Endodermal cell (in vitro differentiated cells): Measurements from ENCODE around the gene NDOR1. TPM values are rescaled to one million over a fixed set of nuclear protein-coding genes. Genes with fewer than 3 reads are reported as not detected.

ENCODE experiments used
- DNase-seq: peaks from one replicate; pipeline ENCODE4 v3.0.0-alpha.2; 2017
- H3K27ac ChIP-seq: 2 replicates; pipeline ENCODE4 v1.5.1; 2013; ENCODE audit warnings: mild to moderate bottlenecking, low read depth, low read length, moderate library complexity
- H3K27me3 ChIP-seq: 2 replicates; pipeline ENCODE4 v1.6.1; 2013; ENCODE audit warnings: mild to moderate bottlenecking, low read length, moderate library complexity; ENCODE audit not compliant: insufficient read depth, control insufficient read depth, poor library complexity, severe bottlenecking
- H3K36me3 ChIP-seq: 2 replicates; pipeline ENCODE4 v1.7.0; 2013; ENCODE audit warnings: mild to moderate bottlenecking, low read length, moderate library complexity; ENCODE audit not compliant: control insufficient read depth, insufficient read depth
- H3K4me1 ChIP-seq: one replicate; pipeline ENCODE4 v1.7.0; 2013; ENCODE audit warnings: low read length; ENCODE audit not compliant: control insufficient read depth, insufficient read depth
- H3K4me3 ChIP-seq: 2 replicates; pipeline ENCODE4 v1.5.1; 2013; ENCODE audit warnings: mild to moderate bottlenecking, low read length, moderate library complexity
- H3K9ac ChIP-seq: 2 replicates; pipeline ENCODE4 v1.6.1; 2013; ENCODE audit warnings: mild to moderate bottlenecking, low read length, moderate library complexity; ENCODE audit not compliant: poor library complexity, severe bottlenecking; ENCODE audit errors: extremely low read depth
- H3K9me3 ChIP-seq: 2 replicates; pipeline ENCODE4 v1.6.1; 2013; ENCODE audit warnings: mild to moderate bottlenecking, low read length, moderate library complexity; ENCODE audit not compliant: control insufficient read depth
- H3K27ac Mint-ChIP-seq: 2 replicates; pipeline ENCODE4 v1.8.0; 2020; ENCODE audit warnings: mixed read lengths
- H3K27me3 Mint-ChIP-seq: 2 replicates; pipeline ENCODE4 v1.8.0; 2021; ENCODE audit warnings: mild to moderate bottlenecking, mixed read lengths; ENCODE audit not compliant: insufficient read depth
- H3K36me3 Mint-ChIP-seq: 2 replicates; pipeline ENCODE4 v1.8.0; 2020; ENCODE audit warnings: low read depth, mixed read lengths
- H3K4me1 Mint-ChIP-seq: 2 replicates; pipeline ENCODE4 v1.8.0; 2020; ENCODE audit warnings: mixed read lengths
- H3K4me3 Mint-ChIP-seq: 2 replicates; pipeline ENCODE4 v1.8.0; 2020; ENCODE audit warnings: mild to moderate bottlenecking, moderate library complexity, mixed read lengths
- H3K9me3 Mint-ChIP-seq: 2 replicates; pipeline ENCODE4 v1.8.0; 2020; ENCODE audit warnings: mild to moderate bottlenecking, mixed read lengths
- CTCF ChIP-seq: fragments of 200-600 bp; sonication (generic); conservative IDR thresholded peaks from 2 replicates; pipeline ENCODE4 v1.5.0; 2021; ENCODE audit warnings: antibody characterized with exemption, mild to moderate bottlenecking
- WGBS, 2 experiments: methylation state at CpG; one replicate each; pipeline versions ENCODE4 v1.1.5 to v1.1.7; 2013; ENCODE audit warnings: missing lambda C conversion rate in 2 of 2, mixed read lengths in 1 of 2; ENCODE audit not compliant: insufficient coverage in 1 of 2, insufficient read length in 1 of 2; 5-methylcytosine and 5-hydroxymethylcytosine counted together
- total RNA-seq, 2 donors: library from RNA; stranded (reverse); fragmentation: NEBNext Ultra II Directional in 1 of 2; extraction: Animal tissue kit (Norgen Biotek cat#: 25700) in 1 of 2; gene quantifications; 2 replicates in 1 of 2; 3 replicates in 1 of 2; pipeline ENCODE4 v1.2.1, GENCODE V29; 2021

The NDOR1 gene
- total RNA-seq, 2 donors from 2014 or later, result 39.2 to 41.4 TPM

- Histone ChIP-seq H3K9me3 (no peaks in the 10 kb centered on the region), H3K27ac (peak overlapping the region; percentile 87), H3K27me3 (no peaks in the 10 kb centered on the region), H3K4me1 (peaks cover 34% of the 10 kb centered on the region), H3K9ac (peak overlapping the region; percentile 83), H3K36me3 (peaks cover 27% of the 10 kb centered on the region), H3K4me3 (peak overlapping the region; percentile 86)
- Mint-ChIP-seq H3K4me3 (peak overlapping the region; percentile 85), H3K27ac (no peak overlapping the region), H3K9me3 (no peaks in the 10 kb centered on the region), H3K36me3 (peaks cover 19% of the 10 kb centered on the region), H3K27me3 (no peaks in the 10 kb centered on the region), H3K4me1 (peaks cover 42% of the 10 kb centered on the region)
- 0% methylated on average over 6 to 58 of the region's 58 CpGs for WGBS, 2 experiments
- peak; percentile 31 for TF ChIP-seq CTCF
- DNase-seq, result no peak
These were observed 34.9 kb downstream of the NDOR1 start for GRCh38 chr9:137240318-137240840.

GRCh38 chr9:137240841-137241489 lies 35.5 kb downstream of the NDOR1 start, which contains the start of gene TUBB4B:
Gene TUBB4B, plus strand, starts transcription at chr9:137241287. Its CDS starts 74 bp downstream, at chr9:137241361.
- Histone ChIP-seq H3K36me3 (peaks cover 27% of the 10 kb centered on the region), H3K4me3 (peak within 1 kb of the TSS; percentile 92), H3K27me3 (no peaks in the 10 kb centered on the region), H3K9me3 (no peaks in the 10 kb centered on the region), H3K4me1 (peaks cover 34% of the 10 kb centered on the region), H3K9ac (peak within 1 kb of the TSS; percentile 92), H3K27ac (peak within 1 kb of the TSS; percentile 87)
- Mint-ChIP-seq H3K27ac (peak within 1 kb of the TSS; percentile 91), H3K4me3 (peak within 1 kb of the TSS; percentile 85), H3K36me3 (peaks cover 19% of the 10 kb centered on the region), H3K27me3 (no peaks in the 10 kb centered on the region), H3K9me3 (no peaks in the 10 kb centered on the region), H3K4me1 (peaks cover 44% of the 10 kb centered on the region)
- DNase-seq, result peak; percentile 99
- WGBS, 2 experiments, result 0% methylated on average over 26 to 67 of the region's 67 CpGs
- TF ChIP-seq CTCF, result no peak

GRCh38 chr9:137241490-137242268 lies 36.2 kb downstream of the NDOR1 start:
- H3K27ac Mint-ChIP-seq, result peak overlapping the region; percentile 85
- H3K27ac ChIP-seq, result no peak overlapping the region
- WGBS, 2 experiments, result 0 to 1% methylated on average over 25 to 83 of the region's 83 CpGs
- TF ChIP-seq CTCF, result no peak
- H3K4me3 ChIP-seq, result peak overlapping the region; percentile 92
- peak overlapping the region; percentile 85 for H3K4me3 Mint-ChIP-seq
- H3K9me3 ChIP-seq, result no peaks in the 10 kb centered on the region
- H3K36me3 ChIP-seq, result peaks cover 27% of the 10 kb centered on the region
- H3K9ac ChIP-seq, result peak overlapping the region; percentile 92
- peaks cover 34% of the 10 kb centered on the region for H3K4me1 ChIP-seq
- no peaks in the 10 kb centered on the region for H3K27me3 ChIP-seq
- H3K9me3 Mint-ChIP-seq, result no peaks in the 10 kb centered on the region
- peak; percentile 68 for DNase-seq
- H3K27me3 Mint-ChIP-seq, result no peaks in the 10 kb centered on the region
- peaks cover 19% of the 10 kb centered on the region for H3K36me3 Mint-ChIP-seq
- peaks cover 44% of the 10 kb centered on the region for H3K4me1 Mint-ChIP-seq
